Natural killer cell (primary cell): ENCODE results near the gene DNMT3B. TPM values are rescaled to one million over a fixed set of nuclear protein-coding genes. Genes with fewer than 3 reads are reported as not detected.

Source experiments
- ATAC-seq, 3 donors: fragments of 150-1000 bp in 2 of 3; fragments of 200-7000 bp in 1 of 3; cut with Tn5 transposase; 1 replicate in 1 of 3; 2 replicates in 2 of 3; pipeline ENCODE4 v1.10.0; 2021; ENCODE audit warnings: mild to moderate bottlenecking in 2 of 3, moderate library complexity in 2 of 3
- DNase-seq, 2 donors: peaks; one replicate each; pipeline versions ENCODE4 v3.0.0 to v3.0.0-alpha.2; 2013 to 2021; ENCODE audit warnings: mixed read lengths in 1 of 2
- H3K27ac ChIP-seq: one replicate; pipeline ENCODE4 v1.5.1; 2013; ENCODE audit warnings: mild to moderate bottlenecking, low read length
- H3K27me3 ChIP-seq: one replicate; pipeline ENCODE4 v1.6.1; 2013; ENCODE audit warnings: low read length; ENCODE audit not compliant: control insufficient read depth, insufficient read depth
- H3K36me3 ChIP-seq: one replicate; pipeline ENCODE4 v1.6.1; 2013; ENCODE audit warnings: low read length; ENCODE audit not compliant: control insufficient read depth, insufficient read depth
- H3K4me1 ChIP-seq: one replicate; pipeline ENCODE4 v1.6.1; 2013; ENCODE audit warnings: low read length; ENCODE audit not compliant: control insufficient read depth, insufficient read depth
- H3K4me3 ChIP-seq: one replicate; pipeline ENCODE4 v1.5.1; 2013; ENCODE audit warnings: low read length
- H3K9me3 ChIP-seq: one replicate; pipeline ENCODE4 v1.6.1; 2013; ENCODE audit warnings: low read length; ENCODE audit not compliant: control insufficient read depth, insufficient read depth
- H3K27ac Mint-ChIP-seq, 2 donors: one replicate each; pipeline ENCODE4 v1.8.0; 2022; ENCODE audit warnings: mild to moderate bottlenecking in 2 of 2, mixed read lengths in 2 of 2, moderate library complexity in 1 of 2
- H3K27me3 Mint-ChIP-seq, 2 donors: one replicate each; pipeline ENCODE4 v1.8.0; 2022; ENCODE audit warnings: low read depth in 2 of 2, mixed read lengths in 2 of 2
- H3K36me3 Mint-ChIP-seq: one replicate; pipeline ENCODE4 v1.8.0; 2022; ENCODE audit warnings: mixed read lengths
- H3K4me1 Mint-ChIP-seq, 2 donors: one replicate each; pipeline ENCODE4 v1.8.0; 2022; ENCODE audit warnings: mixed read lengths in 2 of 2
- H3K4me3 Mint-ChIP-seq: one replicate; pipeline ENCODE4 v1.8.0; 2022; ENCODE audit warnings: mild to moderate bottlenecking, moderate library complexity, mixed read lengths
- H3K9me3 Mint-ChIP-seq, 2 donors: one replicate each; pipeline ENCODE4 v1.8.0; 2022; ENCODE audit warnings: mixed read lengths in 2 of 2
- WGBS: methylation state at CpG from one replicate; pipeline ENCODE4 v1.1.7; 2013; ENCODE audit warnings: missing lambda C conversion rate; ENCODE audit not compliant: insufficient coverage; 5-methylcytosine and 5-hydroxymethylcytosine counted together
- intact Hi-C: fragments of 100-400 bp; cut with micrococcal nuclease; formaldehyde crosslinking; loops from one replicate; pipeline ENCODE4 v1.14.2; 2022
- total RNA-seq, 4 donors: library from RNA; stranded (reverse); fragments of 120-200 nt in 1 of 4; gene quantifications; one replicate each; pipeline versions ENCODE4 v1.2.3 to v1.2.4, GENCODE V29; 2013 to 2022
- TF ChIP-seq, protein P1 (sequence below): fragments of 200-600 bp; IDR thresholded peaks from one replicate; pipeline ENCODE4 v1.8.0; 2022; ENCODE audit warnings: antibody characterized with exemption

The DNMT3B gene
- total RNA-seq, 3 donors from 2014 or later (not counting 1 experiment from before 2014, with no cell fraction given) = 0.42 to 0.68 (median 0.43) TPM

GRCh38 chr20:32767418-32768198 lies 5.4 kb downstream of the DNMT3B start:
- peaks cover 16% of the 10 kb centered on the region for H3K4me1 ChIP-seq
- no peaks in the 10 kb centered on the region for H3K9me3 Mint-ChIP-seq
- DNase-seq (no peak), ATAC-seq (no peak)
- peaks cover 6 to 16% of the 10 kb centered on the region in 2 donors for H3K4me1 Mint-ChIP-seq
- intact Hi-C loops = no loop called here
- TF ChIP-seq, protein P1, sequence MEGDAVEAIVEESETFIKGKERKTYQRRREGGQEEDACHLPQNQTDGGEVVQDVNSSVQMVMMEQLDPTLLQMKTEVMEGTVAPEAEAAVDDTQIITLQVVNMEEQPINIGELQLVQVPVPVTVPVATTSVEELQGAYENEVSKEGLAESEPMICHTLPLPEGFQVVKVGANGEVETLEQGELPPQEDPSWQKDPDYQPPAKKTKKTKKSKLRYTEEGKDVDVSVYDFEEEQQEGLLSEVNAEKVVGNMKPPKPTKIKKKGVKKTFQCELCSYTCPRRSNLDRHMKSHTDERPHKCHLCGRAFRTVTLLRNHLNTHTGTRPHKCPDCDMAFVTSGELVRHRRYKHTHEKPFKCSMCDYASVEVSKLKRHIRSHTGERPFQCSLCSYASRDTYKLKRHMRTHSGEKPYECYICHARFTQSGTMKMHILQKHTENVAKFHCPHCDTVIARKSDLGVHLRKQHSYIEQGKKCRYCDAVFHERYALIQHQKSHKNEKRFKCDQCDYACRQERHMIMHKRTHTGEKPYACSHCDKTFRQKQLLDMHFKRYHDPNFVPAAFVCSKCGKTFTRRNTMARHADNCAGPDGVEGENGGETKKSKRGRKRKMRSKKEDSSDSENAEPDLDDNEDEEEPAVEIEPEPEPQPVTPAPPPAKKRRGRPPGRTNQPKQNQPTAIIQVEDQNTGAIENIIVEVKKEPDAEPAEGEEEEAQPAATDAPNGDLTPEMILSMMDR = no peak
- no peaks in the 10 kb centered on the region for H3K9me3 ChIP-seq
- no peaks in the 10 kb centered on the region for H3K27me3 ChIP-seq
- H3K4me3 Mint-ChIP-seq = no peak overlapping the region
- H3K36me3 Mint-ChIP-seq = no peaks in the 10 kb centered on the region
- H3K27ac Mint-ChIP-seq = no peak overlapping the region
- no peaks in the 10 kb centered on the region for H3K36me3 ChIP-seq
- no peak overlapping the region for H3K4me3 ChIP-seq
- 91% methylated on average over 9 of the region's 9 CpGs for WGBS
- no peak overlapping the region for H3K27ac ChIP-seq
- H3K27me3 Mint-ChIP-seq = peaks cover 0 to 2% of the 10 kb centered on the region in 2 donors

- no peaks in the 10 kb centered on the region for H3K27me3 Mint-ChIP-seq
These were observed 9.9 kb downstream of the DNMT3B start for GRCh38 chr20:32772046-32772445.

DNA sequence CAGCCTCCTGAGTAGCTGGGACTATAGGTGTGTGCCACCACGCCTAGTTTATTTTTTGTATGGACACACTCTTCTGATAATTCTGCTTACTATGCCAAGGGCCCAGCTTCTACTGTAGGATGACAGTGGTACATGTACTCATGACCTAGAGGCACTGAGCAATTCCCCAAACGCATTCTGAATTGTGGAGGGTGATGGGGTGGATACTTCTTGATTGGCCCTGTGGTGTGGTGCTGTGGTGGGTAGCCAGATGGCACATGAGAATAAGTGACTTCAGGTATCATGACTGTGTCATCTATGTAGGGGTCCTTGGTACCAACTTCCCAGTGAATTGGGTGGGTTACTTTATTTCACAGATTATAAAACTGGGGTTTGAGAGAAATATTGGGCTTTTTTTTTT lies 11.0 kb downstream of the DNMT3B start:
- Histone ChIP-seq H3K9me3 (no peaks in the 10 kb centered on the region), H3K36me3 (no peaks in the 10 kb centered on the region), H3K27me3 (no peaks in the 10 kb centered on the region), H3K4me1 (peaks cover 7% of the 10 kb centered on the region), H3K4me3 (no peak overlapping the region), H3K27ac (no peak overlapping the region)
- Mint-ChIP-seq H3K36me3 (no peaks in the 10 kb centered on the region), H3K4me1 (peaks cover 6 to 9% of the 10 kb centered on the region in 2 donors), H3K4me3 (no peak overlapping the region), H3K27me3 (no peaks in the 10 kb centered on the region), H3K27ac (no peak overlapping the region), H3K9me3 (no peaks in the 10 kb centered on the region)
- TF ChIP-seq, protein P1 = no peak
- ATAC-seq = no peak
- 94% methylated on average over 2 of the region's 2 CpGs for WGBS
- no peak for DNase-seq
- intact Hi-C loops = no loop called here

More at GRCh38 chr20:32772046-32772445, 9.9 kb downstream of the DNMT3B start:
- Histone ChIP-seq H3K36me3 (no peaks in the 10 kb centered on the region), H3K9me3 (no peaks in the 10 kb centered on the region), H3K27ac (no peak overlapping the region), H3K4me3 (no peak overlapping the region), H3K4me1 (peaks cover 5% of the 10 kb centered on the region), H3K27me3 (no peaks in the 10 kb centered on the region)
- intact Hi-C loops = no loop called here
- H3K27ac Mint-ChIP-seq = no peak overlapping the region
- TF ChIP-seq, protein P1 = no peak
- no peak overlapping the region for H3K4me3 Mint-ChIP-seq
- H3K36me3 Mint-ChIP-seq = no peaks in the 10 kb centered on the region
- 86% methylated on average over 3 of the region's 3 CpGs for WGBS
- no peaks in the 10 kb centered on the region for H3K9me3 Mint-ChIP-seq
- DNase-seq (no peak), ATAC-seq (no peak)
- H3K4me1 Mint-ChIP-seq = peaks cover 6 to 9% of the 10 kb centered on the region in 2 donors

DNA sequence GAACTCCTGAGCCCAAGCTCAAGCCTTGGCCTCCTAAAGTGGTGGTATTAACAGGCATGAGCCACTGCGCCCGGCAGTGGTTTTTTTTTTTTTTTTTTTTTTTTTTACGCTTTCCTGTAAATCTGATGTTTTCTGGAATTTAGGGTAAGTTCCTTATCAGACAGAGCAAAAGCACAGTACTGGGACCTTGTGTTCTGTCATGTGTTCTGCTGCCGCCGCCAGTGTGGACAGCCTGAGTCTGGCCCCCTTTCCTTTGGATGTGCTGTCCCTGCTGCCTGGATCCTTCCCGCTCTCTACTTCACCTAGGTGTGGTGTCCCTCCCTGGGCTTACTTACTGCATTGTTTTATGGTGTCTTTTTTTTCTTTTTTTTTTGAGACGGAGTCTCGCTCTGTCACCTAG lies 11.7 kb downstream of the DNMT3B start:
- H3K4me3 Mint-ChIP-seq = no peak overlapping the region
- DNase-seq = no peak
- TF ChIP-seq, protein P1 = no peak
- H3K27ac Mint-ChIP-seq = no peak overlapping the region
- no peak overlapping the region for H3K27ac ChIP-seq
- no peaks in the 10 kb centered on the region for H3K36me3 Mint-ChIP-seq
- H3K4me3 ChIP-seq = no peak overlapping the region
- no peaks in the 10 kb centered on the region for H3K9me3 ChIP-seq
- H3K9me3 Mint-ChIP-seq = no peaks in the 10 kb centered on the region
- H3K36me3 ChIP-seq = no peaks in the 10 kb centered on the region
- no peak for ATAC-seq
- no peaks in the 10 kb centered on the region for H3K27me3 Mint-ChIP-seq
- H3K27me3 ChIP-seq = no peaks in the 10 kb centered on the region
- WGBS = 89% methylated on average over 7 of the region's 8 CpGs
- H3K4me1 ChIP-seq = peaks cover 7% of the 10 kb centered on the region
- intact Hi-C loops = no loop called here
- H3K4me1 Mint-ChIP-seq = peaks cover 6 to 9% of the 10 kb centered on the region in 2 donors
